Spinal cord (tissue), 10 donors: Measurements from ENCODE around the gene CLDN6. TPM values are rescaled to one million over a fixed set of nuclear protein-coding genes. Genes with fewer than 3 reads are reported as not detected.

Source experiments
- DNase-seq, 6 donors: peaks; one replicate each; pipeline versions ENCODE4 v3.0.0 to v3.0.0-alpha.2; 2013 to 2015; ENCODE audit warnings: low spot score in 6 of 6, low read depth in 4 of 6
- H3K27ac ChIP-seq: one replicate; pipeline ENCODE4 v1.5.1; 2013; ENCODE audit warnings: low read depth, low read length, control low read depth
- H3K27me3 ChIP-seq: one replicate; pipeline ENCODE4 v1.6.1; 2013; ENCODE audit warnings: low read length; ENCODE audit not compliant: control insufficient read depth, insufficient read depth
- H3K36me3 ChIP-seq: one replicate; pipeline ENCODE4 v1.6.1; 2013; ENCODE audit warnings: low read length; ENCODE audit not compliant: control insufficient read depth, insufficient read depth
- H3K4me1 ChIP-seq: one replicate; pipeline ENCODE4 v1.6.1; 2013; ENCODE audit warnings: low read length; ENCODE audit not compliant: control insufficient read depth, insufficient read depth
- H3K4me3 ChIP-seq: one replicate; pipeline ENCODE4 v1.5.1; 2013; ENCODE audit warnings: low read depth, low read length, control low read depth
- H3K9me3 ChIP-seq: one replicate; pipeline ENCODE4 v1.6.1; 2013; ENCODE audit warnings: low read length; ENCODE audit not compliant: control insufficient read depth, insufficient read depth
- WGBS: methylation state at CpG from one replicate; pipeline ENCODE4 v1.1.5; 2013; ENCODE audit warnings: missing lambda C conversion rate; ENCODE audit not compliant: insufficient coverage; 5-methylcytosine and 5-hydroxymethylcytosine counted together
- polyA plus RNA-seq, 2 donors: library from polyadenylated mRNA; unstranded; fragments of 120-200 nt; gene quantifications; one replicate each; pipeline ENCODE4 v1.2.1, GENCODE V29; 2013; ENCODE audit not compliant: insufficient read length in 2 of 2
- total RNA-seq, 2 donors: library from RNA; depleted of rRNA in 1 of 2; stranded (reverse); fragments of 120-200 nt in 1 of 2; fragments of >200 nt in 1 of 2; gene quantifications; one replicate each; pipeline versions ENCODE4 v1.2.3 to v1.2.4, GENCODE V29; 2013 to 2014
- donor health status: healthy.

CLDN6 gene
- total and polyA plus RNA-seq, 4 donors, result 0.28 to 1.0 (median 0.43) TPM; not detected in 1

GRCh38 chr16:3051494-3051893, 33.5 kb upstream of the CLDN6 start:
- Histone ChIP-seq H3K4me1 (peaks cover 6% of the 10 kb centered on the region), H3K9me3 (no peaks in the 10 kb centered on the region), H3K36me3 (peaks cover 20% of the 10 kb centered on the region), H3K27me3 (peaks cover 36% of the 10 kb centered on the region), H3K27ac (no peak overlapping the region), H3K4me3 (no peak overlapping the region)
- no peak for DNase-seq
- 82% methylated on average over 4 of the region's 9 CpGs for WGBS

- H3K9me3 ChIP-seq, result no peaks in the 10 kb centered on the region
- DNase-seq, result no peak
- WGBS, result 68% methylated on average over 2 of the region's 4 CpGs
- H3K4me3 ChIP-seq, result no peak overlapping the region
- H3K27me3 ChIP-seq, result peaks cover 40% of the 10 kb centered on the region
- peaks cover 16% of the 10 kb centered on the region for H3K36me3 ChIP-seq
- H3K4me1 ChIP-seq, result peaks cover 10% of the 10 kb centered on the region
- no peak overlapping the region for H3K27ac ChIP-seq
Measured at GRCh38 chr16:3051009-3051408, 33.0 kb upstream of the CLDN6 start.

GRCh38 chr16:3050487-3050886, 32.5 kb upstream of the CLDN6 start:
- H3K4me1 ChIP-seq, result peaks cover 15% of the 10 kb centered on the region
- DNase-seq, result no peak
- H3K4me3 ChIP-seq, result no peak overlapping the region
- peaks cover 13% of the 10 kb centered on the region for H3K36me3 ChIP-seq
- no peak overlapping the region for H3K27ac ChIP-seq
- 92% methylated on average over 2 of the region's 5 CpGs for WGBS
- H3K27me3 ChIP-seq, result peaks cover 45% of the 10 kb centered on the region
- H3K9me3 ChIP-seq, result no peaks in the 10 kb centered on the region

- Histone ChIP-seq H3K4me3 (no peak overlapping the region), H3K36me3 (peaks cover 11% of the 10 kb centered on the region), H3K4me1 (peaks cover 19% of the 10 kb centered on the region), H3K9me3 (no peaks in the 10 kb centered on the region), H3K27me3 (peaks cover 49% of the 10 kb centered on the region), H3K27ac (no peak overlapping the region)
- WGBS, result 77% methylated on average over 26 of the region's 26 CpGs
- no peak for DNase-seq
Measured at GRCh38 chr16:3049921-3050481, 32.0 kb upstream of the CLDN6 start.

- 7% methylated on average over 12 of the region's 13 CpGs for WGBS
- Histone ChIP-seq H3K4me3 (no peak overlapping the region), H3K27me3 (peaks cover 75% of the 10 kb centered on the region), H3K36me3 (no peaks in the 10 kb centered on the region), H3K9me3 (no peaks in the 10 kb centered on the region), H3K27ac (no peak overlapping the region), H3K4me1 (peaks cover 19% of the 10 kb centered on the region)
- no peak for DNase-seq
Measured at GRCh38 chr16:3047387-3047720, 29.4 kb upstream of the CLDN6 start.

GRCh38 chr16:3046641-3047386, 28.8 kb upstream of the CLDN6 start:
- Histone ChIP-seq H3K9me3 (no peaks in the 10 kb centered on the region), H3K27me3 (peaks cover 76% of the 10 kb centered on the region), H3K4me3 (no peak overlapping the region), H3K4me1 (peaks cover 19% of the 10 kb centered on the region), H3K36me3 (no peaks in the 10 kb centered on the region), H3K27ac (no peak overlapping the region)
- WGBS, result under 1% methylated on average over 51 of the region's 54 CpGs
- DNase-seq, result no peak

GRCh38 chr16:3045758-3046640, 28.0 kb upstream of the CLDN6 start, which contains the start of gene MMP25:
MMP25 (plus strand) TSS chr16:3046561; CDS start chr16:3046918, 357 bp downstream.
- peak in 1 of 6 donors; percentile 9 for DNase-seq
- WGBS, result under 1% methylated on average over 82 of the region's 86 CpGs
- no peaks in the 10 kb centered on the region for H3K9me3 ChIP-seq
- peak within 1 kb of the TSS; percentile 6 for H3K4me3 ChIP-seq
- H3K36me3 ChIP-seq, result no peaks in the 10 kb centered on the region
- H3K4me1 ChIP-seq, result peaks cover 19% of the 10 kb centered on the region
- peaks cover 80% of the 10 kb centered on the region for H3K27me3 ChIP-seq
- H3K27ac ChIP-seq, result peak within 1 kb of the TSS; percentile 2

- Histone ChIP-seq H3K4me1 (peaks cover 19% of the 10 kb centered on the region), H3K4me3 (no peak overlapping the region), H3K9me3 (no peaks in the 10 kb centered on the region), H3K36me3 (no peaks in the 10 kb centered on the region), H3K27me3 (peaks cover 80% of the 10 kb centered on the region), H3K27ac (no peak overlapping the region)
- WGBS, result 89% methylated on average over 4 of the region's 6 CpGs
- DNase-seq, result no peak
Measured at GRCh38 chr16:3044708-3045107, 26.7 kb upstream of the CLDN6 start.

- H3K4me3 ChIP-seq, result no peak overlapping the region
- H3K36me3 ChIP-seq, result no peaks in the 10 kb centered on the region
- H3K4me1 ChIP-seq, result peaks cover 19% of the 10 kb centered on the region
- no peak overlapping the region for H3K27ac ChIP-seq
- no peak for DNase-seq
- H3K9me3 ChIP-seq, result no peaks in the 10 kb centered on the region
- H3K27me3 ChIP-seq, result peaks cover 74% of the 10 kb centered on the region
- no CpG with 5 or more reads among the region's 3 CpGs for WGBS
Measured at GRCh38 chr16:3042376-3042775, 24.4 kb upstream of the CLDN6 start.
